Epithelial cell of esophagus (primary cell): ENCODE measurements around the gene RNF26.
"Not testable (repeated sequence)": the region's sequence is repeated elsewhere in the genome, so short reads cannot be mapped to it uniquely, and the experiment has no call there.

ENCODE experiments used
- DNase-seq: peaks from one replicate; pipeline ENCODE4 v3.0.0; 2010; ENCODE audit warnings: low read depth
- H3K4me3 ChIP-seq: 2 replicates; pipeline ENCODE4 v1.5.1; 2011; ENCODE audit warnings: mild to moderate bottlenecking, low read length, control low read depth
- CTCF ChIP-seq: IDR thresholded peaks from 2 replicates; pipeline ENCODE4 v1.5.1; 2011; ENCODE audit warnings: low read depth, mild to moderate bottlenecking, low read length, control low read depth, inconsistent platforms; ENCODE audit not compliant: insufficient read depth; ENCODE audit errors: missing control alignments

The RNF26 gene

GRCh38 chr11:119377961-119378667 lies 43.8 kb downstream of the RNF26 start:
- DNase-seq = no peak
- no peak for TF ChIP-seq CTCF
- H3K4me3 ChIP-seq = no peak overlapping the region

DNA sequence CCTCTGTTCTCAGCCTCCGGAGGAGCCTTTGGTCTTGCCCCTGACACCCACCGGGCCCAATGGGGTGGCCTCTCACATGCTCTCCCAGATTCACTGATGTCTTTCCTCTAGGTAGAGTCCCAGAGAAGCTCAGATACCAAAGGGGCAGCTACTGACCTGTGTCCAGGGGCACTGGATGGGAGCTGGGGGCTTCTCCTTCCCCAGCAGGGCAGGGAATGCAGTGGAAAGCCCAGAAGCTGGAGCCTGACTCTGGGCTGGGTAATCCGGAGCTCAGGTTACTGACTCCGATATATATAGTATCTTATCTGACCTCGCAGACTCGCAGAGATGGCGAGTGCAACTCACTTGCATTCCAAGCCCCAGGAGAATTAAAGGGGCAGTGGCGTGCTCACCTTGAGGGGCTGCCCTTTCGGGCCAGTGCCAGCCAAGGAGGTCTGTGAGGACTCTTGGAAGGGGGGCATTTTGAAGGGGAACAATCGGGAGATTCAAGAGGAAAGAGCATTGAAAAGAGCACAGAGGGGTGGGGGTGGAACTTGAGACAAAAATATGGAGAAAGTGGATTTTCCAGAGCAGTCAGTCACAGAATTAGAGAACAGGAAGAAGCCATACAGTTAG lies 44.6 kb downstream of the RNF26 start:
- no peak overlapping the region for H3K4me3 ChIP-seq
- no peak for TF ChIP-seq CTCF
- DNase-seq = no peak

DNA sequence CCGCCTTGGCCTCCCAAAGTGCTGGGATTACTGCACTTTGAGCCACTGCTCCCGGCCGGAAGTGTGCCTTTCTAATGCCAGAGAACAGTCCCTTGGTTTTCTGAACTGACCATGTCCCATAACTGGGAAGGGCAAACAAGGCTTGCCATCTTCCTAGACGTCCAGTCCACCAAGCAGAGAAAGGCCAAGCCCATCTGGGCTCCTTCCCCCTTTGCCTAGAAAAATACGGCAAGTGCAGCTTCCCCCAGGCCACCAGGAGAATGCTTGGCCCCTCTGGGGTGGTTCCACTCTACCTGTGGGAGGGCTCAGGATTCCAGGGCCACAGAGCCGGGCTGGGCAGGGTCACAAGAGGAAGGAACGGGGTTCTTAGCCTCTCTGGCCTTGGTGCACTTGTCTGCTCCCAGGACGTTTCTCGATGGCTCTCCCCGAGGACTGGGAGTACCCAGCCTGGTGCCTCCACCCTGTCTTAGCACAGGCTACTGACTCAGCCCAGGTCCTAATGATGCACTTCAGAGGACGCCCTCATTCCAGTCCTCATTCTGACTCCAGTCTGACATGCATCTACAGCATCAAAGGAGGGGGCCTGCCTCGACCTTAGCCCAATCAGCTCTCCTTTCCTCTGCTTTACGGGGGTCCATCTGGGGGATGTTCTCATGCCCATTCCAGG lies 46.0 kb downstream of the RNF26 start:
- H3K4me3 ChIP-seq = no peak overlapping the region
- peak; percentile 65 for DNase-seq

DNA sequence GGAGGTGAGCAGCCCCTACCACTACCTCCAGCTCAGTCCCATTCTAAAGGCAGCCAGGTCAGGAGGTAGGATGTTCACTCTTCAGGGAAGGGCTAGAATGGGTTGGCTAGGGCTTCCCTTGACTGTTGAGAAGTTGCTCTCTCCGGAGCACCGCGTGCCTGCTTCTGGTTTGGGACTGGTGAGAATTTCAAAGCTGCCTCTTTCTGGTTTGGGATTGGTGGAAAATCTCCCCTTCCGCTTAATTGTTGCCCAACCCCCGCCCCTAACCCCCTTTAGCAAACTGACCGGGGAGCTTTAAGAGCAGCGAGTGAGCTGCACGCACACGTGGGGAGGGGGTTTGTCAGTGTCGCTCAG lies 46.5 kb downstream of the RNF26 start:
- no peak for TF ChIP-seq CTCF
- DNase-seq = no peak
- peak overlapping the region; percentile 53 for H3K4me3 ChIP-seq

More for the DNA sequence above, 46.0 kb downstream of the RNF26 start:
- no peak for TF ChIP-seq CTCF

- peak; percentile 71 for TF ChIP-seq CTCF
Measured at GRCh38 chr11:119381181-119381988, 47.1 kb downstream of the RNF26 start, which contains the start of gene USP2. USP2 (minus strand) TSS chr11:119381690; CDS start chr11:119373480, 8,210 bp downstream.

DNA sequence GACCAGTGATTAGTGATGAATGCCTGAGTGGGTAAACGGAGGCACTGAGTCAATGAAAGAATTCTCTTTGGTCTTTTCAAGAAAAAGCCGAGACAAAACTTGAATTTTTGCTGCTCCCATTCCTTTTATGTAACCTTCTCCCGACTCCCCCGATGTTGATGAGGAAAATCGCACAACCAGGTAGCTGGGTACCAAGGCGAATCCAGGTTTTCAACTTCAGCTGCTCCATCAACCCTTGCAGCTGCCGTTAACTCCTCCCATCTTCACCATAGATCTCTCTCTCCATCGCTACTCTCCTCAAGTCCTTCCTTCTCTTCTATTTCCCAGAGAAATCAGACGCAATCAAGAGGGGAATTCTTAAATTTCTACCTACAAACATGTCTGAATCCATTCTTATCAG lies 47.8 kb downstream of the RNF26 start:
- peak overlapping the region; percentile 37 for H3K4me3 ChIP-seq
- no peak for DNase-seq
- no peak for TF ChIP-seq CTCF

More at GRCh38 chr11:119381181-119381988, 47.1 kb downstream of the RNF26 start, which contains the start of gene USP2:
- peak; percentile 99 for DNase-seq
- H3K4me3 ChIP-seq = peak within 1 kb of the TSS; percentile 53

GRCh38 chr11:119382513-119382912 lies 48.2 kb downstream of the RNF26 start:
- H3K4me3 ChIP-seq, DNase-seq: not testable (repeated sequence)
